Airway epithelial cell (primary cell): Measurements from ENCODE around the gene CREBBP. TPM values are rescaled to one million over a fixed set of nuclear protein-coding genes. Genes with fewer than 3 reads are reported as not detected.

ENCODE experiments used
- total RNA-seq: library from RNA; depleted of rRNA; stranded (reverse); fragments of >200 nt; gene quantifications from 2 replicates; pipeline ENCODE4 v1.2.3, GENCODE V29; 2015

CREBBP gene
- 12.1 and 14.0 TPM in 2 replicates for total RNA-seq

DNA sequence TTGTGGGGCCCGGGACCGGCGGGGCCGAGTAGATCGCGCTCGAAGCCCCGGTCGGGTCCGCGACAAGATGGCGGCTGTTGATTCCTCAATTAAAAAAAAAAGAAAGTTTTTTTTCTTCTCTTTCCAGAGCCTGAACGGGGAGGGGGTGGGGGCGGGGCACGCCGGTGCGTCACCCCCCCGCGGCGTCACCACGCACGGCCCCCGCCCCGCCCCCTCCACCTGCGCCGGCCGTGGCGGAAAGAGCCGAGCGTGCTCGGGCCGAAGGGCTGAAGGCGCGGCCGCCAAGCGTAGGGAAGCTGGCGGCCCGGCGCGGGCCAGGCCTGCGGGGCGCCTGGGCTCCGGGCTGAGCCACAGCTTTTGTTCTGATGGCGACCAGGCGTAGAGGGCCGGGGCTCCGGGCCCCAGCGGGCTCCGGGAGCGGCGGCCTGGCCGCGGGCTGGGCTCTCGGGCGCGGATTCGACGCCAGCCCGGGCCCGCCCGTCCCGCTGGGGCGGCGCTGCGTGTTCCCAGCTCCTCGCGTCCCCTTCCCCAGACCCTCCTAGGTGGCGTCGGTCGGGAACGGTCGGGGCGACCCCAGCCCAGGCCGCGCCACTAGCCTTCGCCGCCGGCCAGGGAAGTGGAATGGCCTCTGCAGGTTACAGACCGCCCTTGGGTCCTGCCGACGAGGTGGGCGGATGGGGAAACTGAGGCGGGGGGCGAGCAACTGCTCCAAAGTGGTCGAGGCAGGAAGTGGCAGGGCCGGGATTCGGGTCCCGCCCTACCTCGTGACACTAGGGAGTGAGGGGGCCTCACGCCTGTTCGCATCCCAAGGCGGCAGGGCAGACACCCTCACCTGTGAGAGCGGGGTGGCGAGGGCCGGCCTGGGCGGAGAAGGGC, at the start of gene CREBBP:
CREBBP (minus strand) TSS at position 91 of the 876 bp plus-strand sequence. CDS start 797 bp downstream, outside the sequence.

DNA sequence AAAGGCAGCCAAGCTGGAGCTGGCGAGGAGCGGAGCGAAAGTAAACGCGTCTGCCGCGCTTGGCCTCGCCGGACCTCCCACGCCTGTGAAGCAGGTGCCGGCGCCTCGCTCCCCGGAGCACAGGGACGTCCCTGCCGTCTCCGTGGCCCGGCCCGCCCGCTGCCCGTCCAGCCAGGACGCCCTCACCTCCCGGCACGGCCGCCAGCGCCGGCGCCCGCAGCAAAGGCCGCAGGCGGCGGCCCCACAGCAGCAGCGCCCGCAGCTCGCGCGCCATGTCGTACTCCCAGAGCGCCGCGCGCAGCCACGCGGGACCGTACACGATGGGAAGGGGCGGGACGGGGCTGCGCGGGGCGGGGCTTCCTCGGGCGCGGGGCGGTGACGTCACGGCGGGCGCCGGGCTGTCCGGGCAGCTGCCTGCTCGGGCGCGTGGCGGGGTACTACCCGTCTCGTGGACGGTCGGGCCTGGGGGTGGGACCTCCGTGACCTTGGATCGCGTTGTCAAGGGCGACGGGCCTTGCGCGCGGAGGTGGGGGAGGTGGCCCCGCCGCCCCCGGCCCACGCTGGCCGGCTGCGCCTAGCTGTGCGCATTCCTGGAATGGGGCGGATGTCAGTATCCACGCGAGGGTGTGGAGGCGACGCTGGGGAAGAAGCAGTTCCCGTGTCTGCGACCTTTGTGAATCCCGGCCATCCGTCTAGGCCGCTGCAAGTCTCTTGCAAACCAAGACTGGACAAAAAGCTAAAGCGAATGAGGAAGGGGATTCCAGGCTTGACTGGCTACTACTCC, 163.1 kb downstream of the CREBBP start, which contains the start of gene TRAP1:
TRAP1 (minus strand) TSS at position 290 of the 784 bp plus-strand sequence; CDS start at position 274, 16 bp downstream.

Other genes with a start within 250 kb of the CREBBP start
- 4.6 and 6.3 TPM in 2 replicates for gene DNASE1, start 226.0 kb downstream of the CREBBP start, total RNA-seq
- gene TRAP1, start 163.2 kb downstream of the CREBBP start, total RNA-seq: 155 and 165 TPM in 2 replicates
- 4.9 and 9.2 TPM in 2 replicates for gene ADCY9, start 235.7 kb upstream of the CREBBP start, total RNA-seq